ENCODE results near the gene DDT. TPM values are rescaled to one million over a fixed set of nuclear protein-coding genes. Genes with fewer than 3 reads are reported as not detected.

The DDT gene
- total RNA-seq, 2 experiments from 2014 or later: 121 to 128 TPM

Other genes starting within 250 kb of the DDT start
- 1 to 10 TPM; 2.9 to 3.0 TPM for gene ZNF70, start 223.3 kb downstream of the DDT start, total RNA-seq
- under 1 TPM in 1 of 2 experiments, not detected in 1; 0.70 TPM for gene VPREB3, start 220.0 kb downstream of the DDT start, total RNA-seq
- gene C22orf15, start 211.5 kb downstream of the DDT start, total RNA-seq: 1 to 10 TPM in 1 of 2 experiments, under 1 TPM in 1; 0.77 to 2.8 TPM
- 100 to 1,000 TPM; 155 to 159 TPM for gene CHCHD10, start 206.5 kb downstream of the DDT start, total RNA-seq
- 1 to 10 TPM in 1 of 2 experiments, under 1 TPM in 1; 0.91 to 1.0 TPM for gene MMP11, start 201.6 kb downstream of the DDT start, total RNA-seq
- 100 to 1,000 TPM; 117 to 137 TPM for gene SMARCB1, start 187.5 kb downstream of the DDT start, total RNA-seq
- gene DERL3, start 135.4 kb downstream of the DDT start, total RNA-seq: 10 to 100 TPM; 14.6 to 18.1 TPM
- 10 to 100 TPM in 1 of 2 experiments, 1 to 10 TPM in 1; 8.1 to 10.7 TPM for gene SLC2A11, start 116.6 kb downstream of the DDT start, total RNA-seq
- gene MIF, start 80.1 kb downstream of the DDT start, total RNA-seq: 100 to 1,000 TPM; 730 to 765 TPM
- not detected for gene GSTT2B, start 13.2 kb downstream of the DDT start, total RNA-seq
- gene DDTL, start 7.6 kb downstream of the DDT start, total RNA-seq: not detected
- gene GSTT2, start 5.7 kb upstream of the DDT start, total RNA-seq: not detected
- gene GSTT4, start 31.0 kb upstream of the DDT start, total RNA-seq: not detected
- 100 to 1,000 TPM in 1 of 2 experiments, 10 to 100 TPM in 1; 92.4 to 143 TPM for gene CABIN1, start 36.9 kb upstream of the DDT start, total RNA-seq
- gene SUSD2, start 207.0 kb upstream of the DDT start, total RNA-seq: under 1 TPM; 0.52 to 0.96 TPM